DND-41 (cell line): ENCODE data around the gene TSPAN8.

Experiments used
- ATAC-seq: fragments of 200-7000 bp; cut with Tn5 transposase; 3 replicates; pipeline ENCODE4 v1.9.1; 2021; ENCODE audit warnings: low read depth; ENCODE audit not compliant: insufficient read depth
- DNase-seq: peaks from one replicate; pipeline ENCODE4 v3.0.0-alpha.2; 2020
- H2AFZ ChIP-seq: 2 replicates; pipeline ENCODE4 v1.6.0; 2012; ENCODE audit warnings: low read depth, low read length
- H3K27ac ChIP-seq: 2 replicates; pipeline ENCODE4 v1.5.1; 2012; ENCODE audit warnings: low read length, inconsistent platforms
- H3K27me3 ChIP-seq: fragments of 200-600 bp; sonication (generic); 2 replicates; pipeline ENCODE4 v1.6.0; 2012; ENCODE audit warnings: low read length, mild to moderate bottlenecking, inconsistent platforms; ENCODE audit not compliant: insufficient read depth, poor library complexity
- H3K36me3 ChIP-seq: 2 replicates; pipeline ENCODE4 v1.5.1; 2012; ENCODE audit warnings: low read length, inconsistent platforms; ENCODE audit not compliant: insufficient read depth
- H3K4me1 ChIP-seq: 2 replicates; pipeline ENCODE4 v1.5.1; 2012; ENCODE audit warnings: mild to moderate bottlenecking, low read length; ENCODE audit not compliant: insufficient read depth
- H3K4me2 ChIP-seq: 2 replicates; pipeline ENCODE4 v1.6.0; 2012; ENCODE audit warnings: mild to moderate bottlenecking, moderate library complexity, low read length, inconsistent platforms; ENCODE audit not compliant: insufficient read depth
- H3K4me3 ChIP-seq, 2 experiments: fragments of 200-600 bp in 1 of 2; shearing (Covaris generic) in 1 of 2; 2 replicates each; pipeline ENCODE4 v1.5.1; 2012 to 2016; ENCODE audit warnings: inconsistent platforms in 2 of 2, low read length in 2 of 2, mild to moderate bottlenecking in 2 of 2, low read depth in 1 of 2, moderate library complexity in 1 of 2
- H3K79me2 ChIP-seq: 2 replicates; pipeline ENCODE4 v1.6.0; 2012; ENCODE audit warnings: low read length, inconsistent platforms; ENCODE audit not compliant: insufficient read depth
- H3K9ac ChIP-seq: 2 replicates; pipeline ENCODE4 v1.6.0; 2012; ENCODE audit warnings: low read depth, mild to moderate bottlenecking, inconsistent platforms, low read length, moderate library complexity
- H3K9me3 ChIP-seq: 2 replicates; pipeline ENCODE4 v1.5.1; 2012; ENCODE audit warnings: low read length, moderate library complexity, mild to moderate bottlenecking, inconsistent platforms; ENCODE audit not compliant: insufficient read depth, severe bottlenecking
- H4K20me1 ChIP-seq: 2 replicates; pipeline ENCODE4 v1.6.0; 2012; ENCODE audit warnings: low read length; ENCODE audit not compliant: insufficient read depth
- CTCF ChIP-seq: IDR thresholded peaks from 2 replicates; pipeline ENCODE4 v1.5.1; 2012; ENCODE audit warnings: borderline replicate concordance, low read length, moderate library complexity, mild to moderate bottlenecking; ENCODE audit not compliant: poor library complexity, severe bottlenecking; ENCODE audit errors: extremely low read depth
- EZH2 ChIP-seq: IDR thresholded peaks from 3 replicates; pipeline ENCODE4 v1.6.1; 2012; ENCODE audit warnings: borderline replicate concordance, low read depth, mild to moderate bottlenecking, moderate library complexity, low read length, inconsistent platforms; ENCODE audit not compliant: severe bottlenecking

Gene TSPAN8

DNA sequence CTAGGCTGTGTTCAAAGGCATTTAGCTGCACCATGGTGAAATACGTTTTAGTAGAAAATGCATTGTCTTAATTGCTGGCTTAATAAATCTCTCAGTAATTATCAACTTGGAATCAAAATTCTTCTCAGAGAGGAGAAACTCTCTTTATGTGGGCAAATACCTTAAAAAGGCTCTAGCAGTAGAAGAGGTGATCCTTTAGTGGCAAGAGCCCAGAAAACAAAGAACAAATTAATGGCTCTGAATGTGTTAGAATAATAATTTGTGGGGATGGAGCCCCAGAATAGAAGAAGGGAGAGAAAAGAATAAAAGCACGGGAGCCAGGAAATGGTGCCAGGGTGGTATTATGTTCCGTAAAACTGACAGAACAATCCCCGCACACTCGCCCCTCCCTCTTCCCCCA is 14.8 kb downstream of the TSPAN8 start:
- no peak overlapping the region for H3K9ac ChIP-seq
- no peak overlapping the region for H3K4me3 ChIP-seq
- H3K27ac ChIP-seq = no peak overlapping the region
- H3K36me3 ChIP-seq = no peaks in the 10 kb centered on the region
- H3K4me2 ChIP-seq = no peak overlapping the region
- TF ChIP-seq CTCF (no peak), EZH2 (no peak)
- ATAC-seq = no peak
- H3K9me3 ChIP-seq = no peaks in the 10 kb centered on the region
- H3K79me2 ChIP-seq = no peaks in the 10 kb centered on the region
- H3K27me3 ChIP-seq = no peaks in the 10 kb centered on the region
- no peaks in the 10 kb centered on the region for H4K20me1 ChIP-seq
- no peak overlapping the region for H2AFZ ChIP-seq
- H3K4me1 ChIP-seq = no peaks in the 10 kb centered on the region
- no peak for DNase-seq

GRCh38 chr12:71142016-71142415 is 15.8 kb downstream of the TSPAN8 start:
- H3K36me3 ChIP-seq = no peaks in the 10 kb centered on the region
- no peaks in the 10 kb centered on the region for H3K9me3 ChIP-seq
- no peak overlapping the region for H3K4me2 ChIP-seq
- H3K4me3 ChIP-seq = no peak overlapping the region
- no peak overlapping the region for H3K27ac ChIP-seq
- DNase-seq = no peak
- no peak for TF ChIP-seq CTCF
- no peak for TF ChIP-seq EZH2
- H3K9ac ChIP-seq = no peak overlapping the region
- ATAC-seq = no peak
- H2AFZ ChIP-seq = no peak overlapping the region
- no peaks in the 10 kb centered on the region for H3K4me1 ChIP-seq
- H3K27me3 ChIP-seq = no peaks in the 10 kb centered on the region
- no peaks in the 10 kb centered on the region for H4K20me1 ChIP-seq
- H3K79me2 ChIP-seq = no peaks in the 10 kb centered on the region

- Histone ChIP-seq H2AFZ (no peak overlapping the region), H3K9ac (no peak overlapping the region), H3K36me3 (no peaks in the 10 kb centered on the region), H3K4me1 (no peaks in the 10 kb centered on the region), H3K27ac (no peak overlapping the region), H3K9me3 (no peaks in the 10 kb centered on the region), H3K4me2 (no peak overlapping the region), H3K79me2 (no peaks in the 10 kb centered on the region), H3K4me3 (no peak overlapping the region), H4K20me1 (no peaks in the 10 kb centered on the region), H3K27me3 (no peaks in the 10 kb centered on the region)
- ATAC-seq (no peak), DNase-seq (no peak)
- TF ChIP-seq CTCF = no peak
- no peak for TF ChIP-seq EZH2
These were observed 16.3 kb downstream of the TSPAN8 start for GRCh38 chr12:71141378-71141926.

DNA sequence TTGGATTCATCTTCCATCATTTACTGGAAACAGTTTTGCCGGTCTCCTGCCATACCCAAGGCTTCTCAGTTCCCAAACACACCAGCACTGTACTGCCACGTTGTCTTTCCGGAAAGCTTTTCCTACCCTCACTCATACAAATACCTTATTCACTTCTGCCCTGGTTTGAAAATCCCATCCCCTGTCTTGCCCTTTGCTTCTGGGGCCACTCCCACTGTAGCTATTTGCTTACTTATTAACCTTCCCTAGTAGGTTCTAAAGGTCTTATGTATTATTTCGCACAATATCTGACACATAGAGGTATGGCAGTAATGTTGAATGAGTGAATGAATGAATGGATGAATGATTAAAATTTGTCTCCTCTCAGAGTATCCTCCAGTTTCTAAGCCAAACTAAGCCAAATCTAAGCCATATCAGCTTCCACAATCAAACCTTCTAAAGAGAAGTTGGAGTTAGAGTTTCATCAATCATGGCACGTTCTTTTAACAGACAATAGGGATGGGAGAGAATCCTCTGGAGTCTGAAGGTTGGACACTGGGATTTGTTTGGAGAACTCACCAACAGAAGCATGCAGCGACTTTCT is 18.6 kb downstream of the TSPAN8 start:
- Histone ChIP-seq H3K27me3 (no peaks in the 10 kb centered on the region), H3K36me3 (no peaks in the 10 kb centered on the region), H3K27ac (no peak overlapping the region), H3K79me2 (no peaks in the 10 kb centered on the region), H3K9ac (no peak overlapping the region), H3K9me3 (no peaks in the 10 kb centered on the region), H2AFZ (no peak overlapping the region), H3K4me1 (no peaks in the 10 kb centered on the region), H4K20me1 (no peaks in the 10 kb centered on the region), H3K4me2 (no peak overlapping the region), H3K4me3 (no peak overlapping the region)
- DNase-seq (no peak), ATAC-seq (no peak)
- no peak for TF ChIP-seq CTCF
- TF ChIP-seq EZH2 = no peak
